Keratinocyte (primary cell): ENCODE data around the gene CIDEA. TPM values are rescaled to one million over a fixed set of nuclear protein-coding genes. Genes with fewer than 3 reads are reported as not detected.

Experiments
- DNase-seq: peaks from one replicate; pipeline ENCODE4 v3.0.0-alpha.2; 2011; ENCODE audit warnings: low read depth, missing footprints, low spot score
- FAIRE-seq: peaks from 2 replicates; lab custom pipeline; 2011; peaks lifted over from hg19 to GRCh38; lab: Jason Lieb, UNC
- H2AFZ ChIP-seq: 2 replicates; pipeline ENCODE4 v1.6.0; 2012; ENCODE audit warnings: low read length, control low read depth, inconsistent platforms; ENCODE audit not compliant: control insufficient read depth
- H3K27ac ChIP-seq: 2 replicates; pipeline ENCODE4 v1.5.1; 2011; ENCODE audit warnings: low read length; ENCODE audit not compliant: control insufficient read depth, insufficient read depth
- H3K27me3 ChIP-seq: 3 replicates; pipeline ENCODE4 v1.6.0; 2011; ENCODE audit warnings: low read length; ENCODE audit not compliant: control insufficient read depth, insufficient read depth; ENCODE audit errors: extremely low read depth
- H3K36me3 ChIP-seq, 2 experiments: 2 replicates in 1 of 2; 3 replicates in 1 of 2; pipeline ENCODE4 v1.5.1; 2011; ENCODE audit warnings: low read length in 2 of 2, mild to moderate bottlenecking in 1 of 2; ENCODE audit not compliant: control insufficient read depth in 2 of 2, insufficient read depth in 2 of 2; ENCODE audit errors: extremely low read depth in 1 of 2
- H3K4me1 ChIP-seq: 3 replicates; pipeline ENCODE4 v1.5.1; 2011; ENCODE audit warnings: low read length; ENCODE audit not compliant: control insufficient read depth, insufficient read depth; ENCODE audit errors: extremely low read depth
- H3K4me2 ChIP-seq: 3 replicates; pipeline ENCODE4 v1.6.0; 2011; ENCODE audit warnings: low read depth, low read length; ENCODE audit not compliant: control insufficient read depth, insufficient read depth; ENCODE audit errors: extremely low read depth
- H3K4me3 ChIP-seq, 3 experiments: fragments of 200-600 bp in 1 of 3; sonication (generic) in 1 of 3; 2 replicates in 2 of 3; 3 replicates in 1 of 3; pipeline ENCODE4 v1.5.1; 2011 to 2016; ENCODE audit warnings: low read length in 3 of 3, mild to moderate bottlenecking in 3 of 3, control low read depth in 2 of 3, inconsistent platforms in 1 of 3, low read depth in 1 of 3, mixed read lengths in 1 of 3, mixed run types in 1 of 3, moderate library complexity in 1 of 3; ENCODE audit not compliant: control insufficient read depth in 2 of 3, insufficient read depth in 2 of 3; ENCODE audit errors: extremely low read depth in 1 of 3
- H3K79me2 ChIP-seq: 2 replicates; pipeline ENCODE4 v1.6.0; 2012; ENCODE audit warnings: low read length; ENCODE audit not compliant: control insufficient read depth, insufficient read depth
- H3K9ac ChIP-seq: 3 replicates; pipeline ENCODE4 v1.6.0; 2011; ENCODE audit warnings: low read length; ENCODE audit not compliant: control insufficient read depth, insufficient read depth; ENCODE audit errors: extremely low read depth
- H3K9me1 ChIP-seq: 3 replicates; pipeline ENCODE4 v1.6.0; 2011; ENCODE audit warnings: low read length; ENCODE audit not compliant: control insufficient read depth, insufficient read depth; ENCODE audit errors: extremely low read depth
- H3K9me3 ChIP-seq: 2 replicates; pipeline ENCODE4 v1.5.1; 2012; ENCODE audit warnings: low read depth, low read length; ENCODE audit not compliant: control insufficient read depth
- H4K20me1 ChIP-seq: 3 replicates; pipeline ENCODE4 v1.6.0; 2011; ENCODE audit warnings: low read length; ENCODE audit not compliant: control insufficient read depth, insufficient read depth; ENCODE audit errors: extremely low read depth
- CTCF ChIP-seq, 3 experiments: IDR thresholded peaks in 1 of 3; conservative IDR thresholded peaks in 1 of 3; optimal IDR thresholded peaks in 1 of 3; 2 replicates in 2 of 3; 3 replicates in 1 of 3; pipeline versions ENCODE3 to v1.5.1; 2011; ENCODE audit warnings: low read length in 3 of 3, mild to moderate bottlenecking in 3 of 3, moderate library complexity in 2 of 3, control low read depth in 1 of 3, inconsistent platforms in 1 of 3; ENCODE audit not compliant: insufficient read depth in 2 of 3; ENCODE audit errors: extremely low read depth in 1 of 3
- EZH2 ChIP-seq: IDR thresholded peaks from one replicate; pipeline ENCODE4 v1.6.1; 2012; ENCODE audit warnings: inconsistent platforms, mild to moderate bottlenecking, low read length, moderate library complexity
- dilution Hi-C: fragments of 300-500 bp; cut with MboI; formaldehyde crosslinking; loops from one replicate; pipeline ENCODE4 v1.7.0; 2020; ENCODE audit warnings: low sequenced_read_pairs; ENCODE audit not compliant: extremely low pct_ligation_motif_present
- polyA plus RNA-seq, 5 experiments: library from polyadenylated mRNA; depleted of rRNA in 3 of 5; stranded (reverse) in 3 of 5; stranded (forward) in 1 of 5; unstranded in 1 of 5; fragments of >200 nt; gene quantifications; 1 replicate in 1 of 5; 2 replicates in 3 of 5; 3 replicates in 1 of 5; pipeline versions ENCODE4 v1.2.1 to v1.2.3, GENCODE V29; 2011 to 2012; ENCODE audit warnings: missing spikeins in 2 of 5, low read depth in 1 of 5, low replicate concordance in 1 of 5

CIDEA gene
- polyA plus RNA-seq, 1 donor (not counting 4 experiments of a cell fraction or from before 2014, with no cell fraction given) = 1.2 TPM

- Histone ChIP-seq H3K27me3 (peaks cover 36% of the 10 kb centered on the region), H4K20me1 (no peaks in the 10 kb centered on the region), H3K9me1 (no peaks in the 10 kb centered on the region), H3K4me3 (no peak overlapping the region), H3K4me2 (no peak overlapping the region), H3K36me3 (no peaks in the 10 kb centered on the region), H3K79me2 (no peaks in the 10 kb centered on the region), H3K9ac (no peak overlapping the region), H3K27ac (no peak overlapping the region), H3K4me1 (peaks cover 37% of the 10 kb centered on the region), H3K9me3 (no peaks in the 10 kb centered on the region), H2AFZ (no peak overlapping the region)
- no peak for TF ChIP-seq CTCF (optimal IDR thresholded peaks at IDR 0.05 in 1 of 3, IDR thresholded peaks at IDR 0.05 in 1 of 3, conservative IDR thresholded peaks at IDR 0.05 in 1 of 3; ENCODE audit: extremely low read depth in 1 of 3, insufficient read depth in 2 of 3, low read length in 3 of 3)
- TF ChIP-seq EZH2 = no peak
- dilution Hi-C loops = no loop called here
- DNase-seq = no peak
- FAIRE-seq = no peak
These were observed 2.1 kb upstream of the CIDEA start for GRCh38 chr18:12252061-12252460.

- dilution Hi-C loops = no loop called here
- Histone ChIP-seq H2AFZ (no peak overlapping the region), H3K36me3 (no peaks in the 10 kb centered on the region), H4K20me1 (no peaks in the 10 kb centered on the region), H3K79me2 (no peaks in the 10 kb centered on the region), H3K27ac (no peak overlapping the region), H3K4me2 (no peak overlapping the region), H3K4me1 (peaks cover 47% of the 10 kb centered on the region), H3K27me3 (peaks cover 36% of the 10 kb centered on the region), H3K9me1 (no peaks in the 10 kb centered on the region), H3K4me3 (no peak overlapping the region), H3K9me3 (no peaks in the 10 kb centered on the region), H3K9ac (no peak overlapping the region)
- TF ChIP-seq EZH2 (no peak), CTCF (optimal IDR thresholded peaks at IDR 0.05 in 1 of 3, IDR thresholded peaks at IDR 0.05 in 1 of 3, conservative IDR thresholded peaks at IDR 0.05 in 1 of 3; ENCODE audit: extremely low read depth in 1 of 3, insufficient read depth in 2 of 3, low read length in 3 of 3) (no peak)
- FAIRE-seq (no peak), DNase-seq (no peak)
These were observed 1.1 kb upstream of the CIDEA start for GRCh38 chr18:12253027-12253426.
